ENCODE data around the gene MGAT4A.
"Not testable (repeated sequence)": the region's sequence is repeated elsewhere in the genome, so short reads cannot be mapped to it uniquely, and the experiment has no call there.

MGAT4A gene

GRCh38 chr2:98685930-98686887, 44.7 kb downstream of the MGAT4A start:
- TF ChIP-seq POU2F2 (IDR thresholded peaks at IDR 0.05; ENCODE audit: low read depth, low read length): no peak
- TF ChIP-seq PAX5 (IDR thresholded peaks at IDR 0.05; ENCODE audit: insufficient read depth, low read length, severe bottlenecking): no peak
- DNase-seq (ENCODE audit: insufficient read length, low spot score) (no peak), FAIRE-seq (no peak)

GRCh38 chr2:98683728-98684127, 47.2 kb downstream of the MGAT4A start:
- DNase-seq (ENCODE audit: insufficient read length, low spot score) (no peak), FAIRE-seq (no peak)
- TF ChIP-seq TAF1 (IDR thresholded peaks at IDR 0.05; ENCODE audit: low read depth, low read length) (no peak), POU2F2 (IDR thresholded peaks at IDR 0.05; ENCODE audit: low read depth, low read length) (no peak), SPI1 (IDR thresholded peaks at IDR 0.05; ENCODE audit: low read depth, low read length) (no peak), PAX5 (IDR thresholded peaks at IDR 0.05; ENCODE audit: insufficient read depth, low read length, severe bottlenecking) (no peak)

- DNase-seq (ENCODE audit: insufficient read length, low spot score): no peak
- no peak for FAIRE-seq
- no peak for TF ChIP-seq TAF1 (IDR thresholded peaks at IDR 0.05; ENCODE audit: low read depth, low read length)
Measured at GRCh38 chr2:98676742-98677141, 54.2 kb downstream of the MGAT4A start.

- TF ChIP-seq SPI1 (IDR thresholded peaks at IDR 0.05; ENCODE audit: low read depth, low read length) (no peak), POLR2A (IDR thresholded peaks at IDR 0.05; ENCODE audit: low read depth, low read length) (no peak), POLR2AphosphoS5 (IDR thresholded peaks at IDR 0.05; ENCODE audit: low read depth, low read length) (no peak), TAF1 (IDR thresholded peaks at IDR 0.05; ENCODE audit: low read depth, low read length) (no peak), POU2F2 (IDR thresholded peaks at IDR 0.05; ENCODE audit: low read depth, low read length) (no peak), PAX5 (IDR thresholded peaks at IDR 0.05; ENCODE audit: insufficient read depth, low read length, severe bottlenecking) (no peak)
- FAIRE-seq (no peak), DNase-seq (ENCODE audit: insufficient read length, low spot score) (no peak)
Measured at GRCh38 chr2:98674233-98674964, 56.5 kb downstream of the MGAT4A start.

- TF ChIP-seq POLR2A (IDR thresholded peaks at IDR 0.05; ENCODE audit: low read depth, low read length): no peak
- no peak for TF ChIP-seq SPI1 (IDR thresholded peaks at IDR 0.05; ENCODE audit: low read depth, low read length)
- TF ChIP-seq TAF1 (IDR thresholded peaks at IDR 0.05; ENCODE audit: low read depth, low read length): no peak
- no peak for TF ChIP-seq POU2F2 (IDR thresholded peaks at IDR 0.05; ENCODE audit: low read depth, low read length)
- TF ChIP-seq PAX5 (IDR thresholded peaks at IDR 0.05; ENCODE audit: insufficient read depth, low read length, severe bottlenecking): no peak
- TF ChIP-seq POLR2AphosphoS5 (IDR thresholded peaks at IDR 0.05; ENCODE audit: low read depth, low read length): no peak
- FAIRE-seq (no peak), DNase-seq (ENCODE audit: insufficient read length, low spot score) (no peak)
Measured at GRCh38 chr2:98669675-98670074, 61.3 kb downstream of the MGAT4A start.

- FAIRE-seq (no peak), DNase-seq (ENCODE audit: insufficient read length, low spot score) (no peak)
- no peak for TF ChIP-seq TAF1 (IDR thresholded peaks at IDR 0.05; ENCODE audit: low read depth, low read length)
- TF ChIP-seq SPI1 (IDR thresholded peaks at IDR 0.05; ENCODE audit: low read depth, low read length): no peak
- no peak for TF ChIP-seq PAX5 (IDR thresholded peaks at IDR 0.05; ENCODE audit: insufficient read depth, low read length, severe bottlenecking)
- TF ChIP-seq POLR2AphosphoS5 (IDR thresholded peaks at IDR 0.05; ENCODE audit: low read depth, low read length): no peak
- TF ChIP-seq POU2F2 (IDR thresholded peaks at IDR 0.05; ENCODE audit: low read depth, low read length): no peak
- TF ChIP-seq POLR2A (IDR thresholded peaks at IDR 0.05; ENCODE audit: low read depth, low read length): no peak
Measured at GRCh38 chr2:98665677-98666076, 65.3 kb downstream of the MGAT4A start.

GRCh38 chr2:98664323-98664722, 66.6 kb downstream of the MGAT4A start:
- no peak for TF ChIP-seq POLR2A (IDR thresholded peaks at IDR 0.05; ENCODE audit: low read depth, low read length)
- no peak for TF ChIP-seq TAF1 (IDR thresholded peaks at IDR 0.05; ENCODE audit: low read depth, low read length)
- TF ChIP-seq PAX5 (IDR thresholded peaks at IDR 0.05; ENCODE audit: insufficient read depth, low read length, severe bottlenecking): no peak
- TF ChIP-seq POLR2AphosphoS5 (IDR thresholded peaks at IDR 0.05; ENCODE audit: low read depth, low read length): no peak
- TF ChIP-seq POU2F2 (IDR thresholded peaks at IDR 0.05; ENCODE audit: low read depth, low read length): no peak
- no peak for TF ChIP-seq SPI1 (IDR thresholded peaks at IDR 0.05; ENCODE audit: low read depth, low read length)
- FAIRE-seq (no peak), DNase-seq (ENCODE audit: insufficient read length, low spot score) (no peak)

- TF ChIP-seq TAF1 (IDR thresholded peaks at IDR 0.05; ENCODE audit: low read depth, low read length): no peak
- TF ChIP-seq POLR2A (IDR thresholded peaks at IDR 0.05; ENCODE audit: low read depth, low read length): no peak
- no peak for TF ChIP-seq POU2F2 (IDR thresholded peaks at IDR 0.05; ENCODE audit: low read depth, low read length)
- no peak for TF ChIP-seq PAX5 (IDR thresholded peaks at IDR 0.05; ENCODE audit: insufficient read depth, low read length, severe bottlenecking)
- no peak for TF ChIP-seq SPI1 (IDR thresholded peaks at IDR 0.05; ENCODE audit: low read depth, low read length)
- TF ChIP-seq POLR2AphosphoS5 (IDR thresholded peaks at IDR 0.05; ENCODE audit: low read depth, low read length): no peak
- FAIRE-seq (no peak), DNase-seq (ENCODE audit: insufficient read length, low spot score) (no peak)
Measured at GRCh38 chr2:98663511-98664090, 67.3 kb downstream of the MGAT4A start.

GRCh38 chr2:98659491-98659840, 71.5 kb downstream of the MGAT4A start:
- not testable (repeated sequence) for FAIRE-seq; DNase-seq (ENCODE audit: insufficient read length, low spot score)

All from GM12891 (cell line).